Panc1 (cell line): ENCODE results near the gene DCP2.

Source experiments
- SIN3A ChIP-seq: IDR thresholded peaks from 2 replicates; pipeline ENCODE4 v1.6.1; 2012; ENCODE audit warnings: low read depth, mild to moderate bottlenecking, low read length, moderate library complexity, borderline replicate concordance; ENCODE audit not compliant: insufficient read depth
- TCF7L2 ChIP-seq: IDR thresholded peaks from 2 replicates; pipeline ENCODE4 v1.6.1; 2011; ENCODE audit warnings: mild to moderate bottlenecking, low read depth, low read length, inconsistent platforms
- TF ChIP-seq, protein P1 (sequence below): fragments of 450-650 bp; IDR thresholded peaks from 2 replicates; pipeline ENCODE4 v1.5.1; 2017; ENCODE audit warnings: mild to moderate bottlenecking
- TF ChIP-seq, protein P2 (sequence below), 2 experiments: IDR thresholded peaks; 2 replicates each; pipeline ENCODE4 v1.6.1; 2011 to 2012; ENCODE audit warnings: low read depth in 2 of 2, control low read depth in 1 of 2, low read length in 1 of 2, mild to moderate bottlenecking in 1 of 2, moderate library complexity in 1 of 2; ENCODE audit not compliant: insufficient read depth in 1 of 2

DNA sequence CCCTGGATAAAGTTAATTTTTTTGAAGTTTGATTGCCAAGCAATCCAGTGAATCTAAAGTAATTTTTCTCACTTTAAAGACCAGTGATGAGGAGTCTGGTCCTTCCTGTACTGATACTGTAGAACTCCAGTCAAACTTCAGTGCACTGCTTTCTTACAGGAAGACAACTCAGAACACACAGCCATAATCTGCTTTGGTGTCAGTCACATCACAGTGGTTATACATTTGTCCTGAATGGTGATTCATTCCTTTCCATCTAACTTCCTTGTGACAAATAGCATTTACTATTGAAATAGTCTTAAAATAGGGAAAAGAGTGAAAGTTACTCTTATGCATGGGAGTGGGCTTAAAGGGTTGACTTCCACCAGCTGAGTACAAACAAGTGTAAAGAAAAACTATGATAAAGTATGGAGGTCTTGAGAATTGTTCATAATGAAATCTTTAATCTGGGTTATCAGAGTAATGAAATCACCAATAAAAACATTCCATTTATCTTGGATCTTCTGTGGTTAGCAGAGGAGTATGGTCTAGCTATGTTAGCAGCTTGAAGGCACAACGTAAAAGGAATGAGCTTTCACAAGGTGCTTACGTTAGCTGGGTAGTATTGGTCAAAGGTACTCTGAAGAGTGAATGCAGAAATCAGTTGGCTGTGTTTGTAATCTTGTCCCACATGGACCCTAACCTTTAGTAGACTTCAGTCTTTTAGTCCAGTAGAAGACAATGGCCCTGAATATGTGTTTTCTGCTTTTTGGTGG is 41.5 kb downstream of the DCP2 start:
- TF ChIP-seq, protein P1, sequence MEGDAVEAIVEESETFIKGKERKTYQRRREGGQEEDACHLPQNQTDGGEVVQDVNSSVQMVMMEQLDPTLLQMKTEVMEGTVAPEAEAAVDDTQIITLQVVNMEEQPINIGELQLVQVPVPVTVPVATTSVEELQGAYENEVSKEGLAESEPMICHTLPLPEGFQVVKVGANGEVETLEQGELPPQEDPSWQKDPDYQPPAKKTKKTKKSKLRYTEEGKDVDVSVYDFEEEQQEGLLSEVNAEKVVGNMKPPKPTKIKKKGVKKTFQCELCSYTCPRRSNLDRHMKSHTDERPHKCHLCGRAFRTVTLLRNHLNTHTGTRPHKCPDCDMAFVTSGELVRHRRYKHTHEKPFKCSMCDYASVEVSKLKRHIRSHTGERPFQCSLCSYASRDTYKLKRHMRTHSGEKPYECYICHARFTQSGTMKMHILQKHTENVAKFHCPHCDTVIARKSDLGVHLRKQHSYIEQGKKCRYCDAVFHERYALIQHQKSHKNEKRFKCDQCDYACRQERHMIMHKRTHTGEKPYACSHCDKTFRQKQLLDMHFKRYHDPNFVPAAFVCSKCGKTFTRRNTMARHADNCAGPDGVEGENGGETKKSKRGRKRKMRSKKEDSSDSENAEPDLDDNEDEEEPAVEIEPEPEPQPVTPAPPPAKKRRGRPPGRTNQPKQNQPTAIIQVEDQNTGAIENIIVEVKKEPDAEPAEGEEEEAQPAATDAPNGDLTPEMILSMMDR, result no peak
- TF ChIP-seq TCF7L2 (no peak), SIN3A (no peak)
- TF ChIP-seq, protein P2, sequence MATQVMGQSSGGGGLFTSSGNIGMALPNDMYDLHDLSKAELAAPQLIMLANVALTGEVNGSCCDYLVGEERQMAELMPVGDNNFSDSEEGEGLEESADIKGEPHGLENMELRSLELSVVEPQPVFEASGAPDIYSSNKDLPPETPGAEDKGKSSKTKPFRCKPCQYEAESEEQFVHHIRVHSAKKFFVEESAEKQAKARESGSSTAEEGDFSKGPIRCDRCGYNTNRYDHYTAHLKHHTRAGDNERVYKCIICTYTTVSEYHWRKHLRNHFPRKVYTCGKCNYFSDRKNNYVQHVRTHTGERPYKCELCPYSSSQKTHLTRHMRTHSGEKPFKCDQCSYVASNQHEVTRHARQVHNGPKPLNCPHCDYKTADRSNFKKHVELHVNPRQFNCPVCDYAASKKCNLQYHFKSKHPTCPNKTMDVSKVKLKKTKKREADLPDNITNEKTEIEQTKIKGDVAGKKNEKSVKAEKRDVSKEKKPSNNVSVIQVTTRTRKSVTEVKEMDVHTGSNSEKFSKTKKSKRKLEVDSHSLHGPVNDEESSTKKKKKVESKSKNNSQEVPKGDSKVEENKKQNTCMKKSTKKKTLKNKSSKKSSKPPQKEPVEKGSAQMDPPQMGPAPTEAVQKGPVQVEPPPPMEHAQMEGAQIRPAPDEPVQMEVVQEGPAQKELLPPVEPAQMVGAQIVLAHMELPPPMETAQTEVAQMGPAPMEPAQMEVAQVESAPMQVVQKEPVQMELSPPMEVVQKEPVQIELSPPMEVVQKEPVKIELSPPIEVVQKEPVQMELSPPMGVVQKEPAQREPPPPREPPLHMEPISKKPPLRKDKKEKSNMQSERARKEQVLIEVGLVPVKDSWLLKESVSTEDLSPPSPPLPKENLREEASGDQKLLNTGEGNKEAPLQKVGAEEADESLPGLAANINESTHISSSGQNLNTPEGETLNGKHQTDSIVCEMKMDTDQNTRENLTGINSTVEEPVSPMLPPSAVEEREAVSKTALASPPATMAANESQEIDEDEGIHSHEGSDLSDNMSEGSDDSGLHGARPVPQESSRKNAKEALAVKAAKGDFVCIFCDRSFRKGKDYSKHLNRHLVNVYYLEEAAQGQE (IDR thresholded peaks at IDR 0.05; ENCODE audit: insufficient read depth in 1 of 2, low read depth in 2 of 2, low read length in 1 of 2), result no peak
